ENCODE results near the gene PPP1R16B. TPM values are rescaled to one million over a fixed set of nuclear protein-coding genes. Genes with fewer than 3 reads are reported as not detected.

PPP1R16B gene
- total and polyA plus RNA-seq, 10 of the 15 experiments (the other 5 are each of a cell fraction or from before 2014, with no cell fraction given) = 13.4 to 90.2 (median 66.7) TPM

DNA sequence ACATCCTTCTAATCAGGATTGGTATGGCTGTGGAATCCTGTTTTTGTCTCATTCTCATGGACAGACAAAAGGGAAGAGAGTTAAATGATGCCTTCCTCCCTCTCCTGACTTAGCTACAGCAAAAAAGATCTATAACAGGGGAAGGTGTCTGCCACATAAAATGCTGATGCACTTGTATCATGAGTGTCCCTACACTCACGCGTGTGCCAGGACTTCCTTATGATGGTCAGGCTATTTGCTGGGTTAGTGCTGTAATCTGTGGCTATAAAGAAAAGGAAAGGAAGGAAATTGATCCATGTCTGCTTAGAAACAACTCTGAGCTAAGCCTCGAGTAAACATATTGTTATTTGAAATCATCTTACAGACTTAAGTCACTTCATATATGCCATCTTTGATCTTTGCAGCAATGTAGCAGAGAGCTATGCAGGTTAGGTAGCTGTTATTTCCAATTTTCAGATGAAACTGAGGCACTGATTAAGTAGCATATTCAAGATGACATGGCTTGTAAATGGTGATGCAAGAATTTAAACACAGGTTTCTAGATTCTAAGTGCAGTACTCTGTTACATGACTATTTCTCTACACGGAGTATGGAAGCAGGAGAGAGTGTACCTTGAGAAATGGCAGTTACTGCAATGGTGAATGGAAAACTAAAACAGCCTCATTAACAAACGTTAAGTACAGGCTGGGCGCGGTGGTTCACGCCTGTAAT is 148.3 kb downstream of the PPP1R16B start:
- ChIA-PET POLR2A (no interaction called here), SMC1A (ENCODE audit: uncharacterized antibody, unreplicated experiment) (interaction anchor here (1.0 to 1.2 kb wide), 2 partner anchors 9 to 11 kb away, joined by 3 read pairs; partner anchors contain the start of gene DHX35), RAD21 (ENCODE audit: unreplicated experiment) (no interaction called here), CTCF (interaction anchor here (1.1 to 1.4 kb wide), 4 partner anchors 8 to 92 kb away, joined by 3 to 5 read pairs (median 4); partner anchors contain the start of gene DHX35)
- no peak overlapping the region for H3K9ac ChIP-seq (ENCODE audit: control insufficient read depth, insufficient read depth, low read length)
- H3K27me3 ChIP-seq (replicated peaks in 1 of 2; ENCODE audit: control insufficient read depth in 2 of 2, insufficient read depth in 2 of 2, low read length in 1 of 2) = no peaks in the 10 kb centered on the region
- H3K4me1 ChIP-seq (ENCODE audit: control insufficient read depth, insufficient read depth, low read length) = no peaks in the 10 kb centered on the region
- H2AFZ ChIP-seq (ENCODE audit: control insufficient read depth, low read depth, low read length) = no peak overlapping the region
- BruUV-seq (replicated peaks) = no TSS peak
- H4K20me1 ChIP-seq (ENCODE audit: control insufficient read depth, insufficient read depth) = no peaks in the 10 kb centered on the region
- intact Hi-C loops (cut with micrococcal nuclease; ENCODE audit: unreplicated experiment) = no loop called here
- H3K4me2 ChIP-seq (ENCODE audit: control insufficient read depth, insufficient read depth) = no peak overlapping the region
- no peak overlapping the region for H3K27ac ChIP-seq (ENCODE audit: control insufficient read depth, insufficient read depth)
- DNase-seq (ENCODE audit: low read depth, low spot score) = no peak
- no peak for FAIRE-seq
- H3K9me3 ChIP-seq (replicated peaks; ENCODE audit: control insufficient read depth, insufficient read depth, low read length) = no peaks in the 10 kb centered on the region
- no peak overlapping the region for H3K4me3 ChIP-seq
- WGBS (ENCODE audit: insufficient coverage, insufficient replicate concordance, low lambda C conversion rate, missing lambda C conversion rate) = 97% methylated on average over 8 of the region's 8 CpGs
- ATAC-seq = no peak
- H3K79me2 ChIP-seq (ENCODE audit: control insufficient read depth, insufficient read depth, low read length) = no peaks in the 10 kb centered on the region
- in situ Hi-C loops (cut with MboI) = no loop called here
- TF ChIP-seq, protein P1, sequence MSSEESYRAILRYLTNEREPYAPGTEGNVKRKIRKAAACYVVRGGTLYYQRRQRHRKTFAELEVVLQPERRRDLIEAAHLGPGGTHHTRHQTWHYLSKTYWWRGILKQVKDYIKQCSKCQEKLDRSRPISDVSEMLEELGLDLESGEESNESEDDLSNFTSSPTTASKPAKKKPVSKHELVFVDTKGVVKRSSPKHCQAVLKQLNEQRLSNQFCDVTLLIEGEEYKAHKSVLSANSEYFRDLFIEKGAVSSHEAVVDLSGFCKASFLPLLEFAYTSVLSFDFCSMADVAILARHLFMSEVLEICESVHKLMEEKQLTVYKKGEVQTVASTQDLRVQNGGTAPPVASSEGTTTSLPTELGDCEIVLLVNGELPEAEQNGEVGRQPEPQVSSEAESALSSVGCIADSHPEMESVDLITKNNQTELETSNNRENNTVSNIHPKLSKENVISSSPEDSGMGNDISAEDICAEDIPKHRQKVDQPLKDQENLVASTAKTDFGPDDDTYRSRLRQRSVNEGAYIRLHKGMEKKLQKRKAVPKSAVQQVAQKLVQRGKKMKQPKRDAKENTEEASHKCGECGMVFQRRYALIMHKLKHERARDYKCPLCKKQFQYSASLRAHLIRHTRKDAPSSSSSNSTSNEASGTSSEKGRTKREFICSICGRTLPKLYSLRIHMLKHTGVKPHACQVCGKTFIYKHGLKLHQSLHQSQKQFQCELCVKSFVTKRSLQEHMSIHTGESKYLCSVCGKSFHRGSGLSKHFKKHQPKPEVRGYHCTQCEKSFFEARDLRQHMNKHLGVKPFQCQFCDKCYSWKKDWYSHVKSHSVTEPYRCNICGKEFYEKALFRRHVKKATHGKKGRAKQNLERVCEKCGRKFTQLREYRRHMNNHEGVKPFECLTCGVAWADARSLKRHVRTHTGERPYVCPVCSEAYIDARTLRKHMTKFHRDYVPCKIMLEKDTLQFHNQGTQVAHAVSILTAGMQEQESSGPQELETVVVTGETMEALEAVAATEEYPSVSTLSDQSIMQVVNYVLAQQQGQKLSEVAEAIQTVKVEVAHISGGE (CRISPR knock-in tag; IDR thresholded peaks at IDR 0.05) = no peak
- TF ChIP-seq SMC3 (IDR thresholded peaks at IDR 0.05; ENCODE audit: borderline replicate concordance, low read length) = no peak
- TF ChIP-seq ZBED1 (IDR thresholded peaks at IDR 0.05; ENCODE audit: borderline replicate concordance) = no peak
- TF ChIP-seq, protein P2, sequence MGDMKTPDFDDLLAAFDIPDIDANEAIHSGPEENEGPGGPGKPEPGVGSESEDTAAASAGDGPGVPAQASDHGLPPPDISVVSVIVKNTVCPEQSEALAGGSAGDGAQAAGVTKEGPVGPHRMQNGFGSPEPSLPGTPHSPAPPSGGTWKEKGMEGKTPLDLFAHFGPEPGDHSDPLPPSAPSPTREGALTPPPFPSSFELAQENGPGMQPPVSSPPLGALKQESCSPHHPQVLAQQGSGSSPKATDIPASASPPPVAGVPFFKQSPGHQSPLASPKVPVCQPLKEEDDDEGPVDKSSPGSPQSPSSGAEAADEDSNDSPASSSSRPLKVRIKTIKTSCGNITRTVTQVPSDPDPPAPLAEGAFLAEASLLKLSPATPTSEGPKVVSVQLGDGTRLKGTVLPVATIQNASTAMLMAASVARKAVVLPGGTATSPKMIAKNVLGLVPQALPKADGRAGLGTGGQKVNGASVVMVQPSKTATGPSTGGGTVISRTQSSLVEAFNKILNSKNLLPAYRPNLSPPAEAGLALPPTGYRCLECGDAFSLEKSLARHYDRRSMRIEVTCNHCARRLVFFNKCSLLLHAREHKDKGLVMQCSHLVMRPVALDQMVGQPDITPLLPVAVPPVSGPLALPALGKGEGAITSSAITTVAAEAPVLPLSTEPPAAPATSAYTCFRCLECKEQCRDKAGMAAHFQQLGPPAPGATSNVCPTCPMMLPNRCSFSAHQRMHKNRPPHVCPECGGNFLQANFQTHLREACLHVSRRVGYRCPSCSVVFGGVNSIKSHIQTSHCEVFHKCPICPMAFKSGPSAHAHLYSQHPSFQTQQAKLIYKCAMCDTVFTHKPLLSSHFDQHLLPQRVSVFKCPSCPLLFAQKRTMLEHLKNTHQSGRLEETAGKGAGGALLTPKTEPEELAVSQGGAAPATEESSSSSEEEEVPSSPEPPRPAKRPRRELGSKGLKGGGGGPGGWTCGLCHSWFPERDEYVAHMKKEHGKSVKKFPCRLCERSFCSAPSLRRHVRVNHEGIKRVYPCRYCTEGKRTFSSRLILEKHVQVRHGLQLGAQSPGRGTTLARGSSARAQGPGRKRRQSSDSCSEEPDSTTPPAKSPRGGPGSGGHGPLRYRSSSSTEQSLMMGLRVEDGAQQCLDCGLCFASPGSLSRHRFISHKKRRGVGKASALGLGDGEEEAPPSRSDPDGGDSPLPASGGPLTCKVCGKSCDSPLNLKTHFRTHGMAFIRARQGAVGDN (IDR thresholded peaks at IDR 0.05) = no peak
- no peak for TF ChIP-seq SIN3A (IDR thresholded peaks at IDR 0.05; ENCODE audit: low read depth, low read length)
- no peak for TF ChIP-seq EP300 (IDR thresholded peaks at IDR 0.05; ENCODE audit: borderline replicate concordance in 1 of 2, control insufficient read depth in 1 of 2, low read depth in 2 of 2, low read length in 2 of 2)
- peaks cover 18 to 35% of the 10 kb centered on the region in 2 experiments for H3K36me3 ChIP-seq (ENCODE audit: control insufficient read depth in 2 of 2, insufficient read depth in 2 of 2, low read length in 1 of 2)

Measured in GM12878 (cell line).